T-helper 9 cell (primary cell): Measurements from ENCODE around the gene EGFL8.
"Not testable (repeated sequence)": the region's sequence is repeated elsewhere in the genome, so short reads cannot be mapped to it uniquely, and the experiment has no call there.

ENCODE experiments used
- DNase-seq: peaks from one replicate; pipeline ENCODE4 v3.0.0-alpha.2; 2020

Gene EGFL8

DNA sequence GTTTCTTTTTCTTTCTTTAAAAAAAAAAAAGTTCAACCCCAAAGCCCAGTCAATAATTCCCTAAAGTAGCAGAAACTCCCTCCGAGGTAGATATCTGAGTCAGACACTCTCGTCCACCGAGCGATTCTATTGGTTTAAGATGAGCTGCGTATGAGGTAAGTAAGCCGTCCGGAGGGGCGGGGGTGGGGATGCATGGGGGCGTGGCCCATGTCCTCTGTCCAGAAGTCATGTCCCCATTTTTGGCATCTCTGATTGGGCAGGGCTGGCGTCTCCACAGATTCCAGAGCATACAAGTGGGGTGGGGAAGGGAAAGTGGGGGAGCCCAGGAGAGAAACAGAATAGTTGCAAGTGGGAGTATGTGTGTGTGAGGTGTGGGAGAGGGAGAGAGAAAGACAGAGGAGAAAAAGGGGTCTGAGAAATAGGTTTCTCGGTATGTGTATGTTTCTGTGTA lies 21.3 kb downstream of the EGFL8 start:
- DNase-seq = peak; percentile 44

DNA sequence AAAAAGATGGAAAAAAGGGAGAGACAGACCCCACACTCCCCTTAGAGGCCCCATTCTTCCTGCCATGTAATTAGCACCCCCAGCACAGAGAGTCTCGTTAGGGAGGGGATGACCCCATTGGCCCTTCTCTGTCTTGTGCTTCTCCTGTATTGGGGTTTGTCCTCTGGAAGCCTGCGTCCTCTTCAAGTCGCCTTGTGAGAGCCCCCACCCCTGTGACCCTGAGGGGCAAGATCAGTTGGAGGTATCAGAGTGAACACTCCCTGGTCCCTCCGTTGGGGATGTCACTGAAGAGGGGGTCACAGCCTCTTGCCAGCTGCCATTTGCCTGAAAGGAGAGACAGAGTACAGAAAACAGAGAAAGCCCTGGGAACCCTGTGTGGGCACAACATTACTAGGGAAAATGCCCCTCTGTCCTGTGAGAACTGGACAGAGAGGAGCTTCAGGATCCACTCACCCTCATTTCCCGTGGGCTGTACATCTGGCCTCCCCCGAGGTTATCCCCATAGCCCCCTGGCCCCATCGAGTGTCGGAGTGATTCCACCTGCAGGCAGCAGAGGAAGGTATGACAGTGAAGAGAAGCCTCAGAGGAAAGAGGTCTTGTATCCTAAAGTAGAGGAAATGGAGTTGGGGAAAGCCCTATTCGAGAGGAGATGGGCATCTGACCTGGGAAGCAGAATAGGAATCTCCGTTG lies 21.9 kb downstream of the EGFL8 start:
- DNase-seq = not testable (repeated sequence)

DNA sequence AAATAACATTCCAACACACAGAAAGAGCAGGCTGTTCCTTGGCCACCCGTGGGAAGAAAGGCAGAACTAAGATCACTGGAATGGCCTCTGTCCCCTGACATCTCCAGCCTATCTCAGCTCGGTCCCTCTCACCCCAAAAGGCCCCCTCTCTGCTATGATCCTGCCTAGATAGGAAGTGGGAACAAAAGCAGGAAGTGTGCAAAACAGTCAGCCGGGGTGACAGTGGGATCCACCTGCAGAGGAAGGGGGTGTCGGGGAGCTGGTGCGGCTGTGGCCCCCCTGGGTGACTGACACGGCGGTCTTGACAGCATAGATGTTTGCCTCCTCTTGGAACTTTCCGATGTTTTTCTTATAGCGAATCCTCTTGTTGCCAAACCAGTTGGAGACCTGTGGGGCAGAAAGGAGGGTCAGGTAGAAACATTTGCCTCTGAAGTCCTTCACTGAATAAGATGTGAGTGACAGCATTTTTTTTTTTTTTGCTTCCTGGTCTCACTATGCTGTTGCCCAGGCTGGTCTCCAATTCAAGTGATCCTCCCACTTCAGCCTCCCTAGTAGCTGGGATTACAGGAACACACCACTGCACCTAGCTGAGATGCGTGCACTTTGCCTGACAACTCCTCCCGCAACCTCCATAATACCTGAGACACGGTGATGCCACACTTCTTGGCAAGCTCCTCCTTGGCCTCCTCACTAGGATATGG lies 22.8 kb downstream of the EGFL8 start:
- DNase-seq = no peak

DNA sequence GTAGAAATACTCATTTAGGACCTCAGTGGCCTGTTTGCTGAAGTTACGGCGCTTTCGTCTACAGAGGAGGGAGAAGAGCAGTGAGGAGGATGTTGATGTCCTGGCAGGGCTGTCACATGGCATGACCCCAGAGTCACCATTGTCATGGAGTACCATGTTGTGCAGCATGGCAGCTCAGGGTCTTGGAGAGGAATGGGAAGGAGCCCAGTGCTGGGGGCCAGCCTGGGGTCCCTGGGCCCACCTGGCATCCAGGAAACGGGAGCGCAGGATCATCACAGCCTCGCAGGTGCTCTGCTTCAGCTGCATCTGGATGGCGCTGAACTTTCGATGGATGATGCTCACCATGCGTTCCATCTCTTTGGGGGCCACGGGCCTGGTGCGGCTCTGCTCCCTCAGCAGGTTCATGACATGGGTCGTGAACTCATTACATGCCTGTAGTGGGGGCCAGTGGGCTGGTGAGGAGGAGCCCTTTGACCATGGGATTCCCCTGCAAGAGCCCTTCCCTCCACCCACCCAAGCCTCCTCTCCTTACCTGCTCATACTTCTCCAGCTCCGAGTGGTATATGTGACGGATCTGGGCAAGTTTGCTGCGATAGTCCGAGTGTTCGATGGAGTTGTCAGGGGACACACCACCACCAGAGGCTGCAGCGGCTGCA lies 23.5 kb downstream of the EGFL8 start:
- not testable (repeated sequence) for DNase-seq

DNA sequence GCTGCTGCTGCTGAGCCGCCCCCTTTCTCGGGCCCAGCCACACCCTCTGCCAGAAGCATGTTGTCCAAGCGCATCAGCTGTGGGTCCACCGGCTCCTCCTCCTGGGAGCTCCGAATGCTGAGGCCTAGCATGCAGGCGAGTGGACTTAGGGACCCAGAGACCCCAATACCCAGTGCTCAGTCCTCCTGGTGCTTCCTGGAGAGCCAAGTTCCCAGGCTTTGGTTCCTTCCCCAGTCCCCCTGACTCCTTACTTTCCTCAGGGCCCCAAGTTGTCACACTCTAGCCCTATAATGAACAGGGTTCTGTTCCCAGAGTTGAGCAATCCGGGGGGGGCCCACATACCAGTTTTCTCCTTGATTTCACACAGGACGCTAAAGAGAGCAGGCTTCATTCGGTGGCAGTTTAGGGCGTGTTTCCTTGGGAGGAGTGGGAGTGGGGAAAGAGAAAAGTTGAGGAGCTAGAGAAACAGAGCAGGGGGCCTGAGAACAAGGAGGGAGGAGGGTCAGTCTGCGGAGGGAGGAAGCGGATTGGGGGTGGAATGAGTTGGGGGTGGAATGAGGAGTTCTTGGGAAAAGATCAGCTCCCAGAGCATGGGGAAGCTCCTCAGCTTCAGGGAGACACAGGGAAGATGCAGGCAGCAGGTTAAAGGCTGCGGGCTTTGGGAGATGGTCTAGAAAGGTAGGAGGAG lies 24.1 kb downstream of the EGFL8 start:
- no peak for DNase-seq

DNA sequence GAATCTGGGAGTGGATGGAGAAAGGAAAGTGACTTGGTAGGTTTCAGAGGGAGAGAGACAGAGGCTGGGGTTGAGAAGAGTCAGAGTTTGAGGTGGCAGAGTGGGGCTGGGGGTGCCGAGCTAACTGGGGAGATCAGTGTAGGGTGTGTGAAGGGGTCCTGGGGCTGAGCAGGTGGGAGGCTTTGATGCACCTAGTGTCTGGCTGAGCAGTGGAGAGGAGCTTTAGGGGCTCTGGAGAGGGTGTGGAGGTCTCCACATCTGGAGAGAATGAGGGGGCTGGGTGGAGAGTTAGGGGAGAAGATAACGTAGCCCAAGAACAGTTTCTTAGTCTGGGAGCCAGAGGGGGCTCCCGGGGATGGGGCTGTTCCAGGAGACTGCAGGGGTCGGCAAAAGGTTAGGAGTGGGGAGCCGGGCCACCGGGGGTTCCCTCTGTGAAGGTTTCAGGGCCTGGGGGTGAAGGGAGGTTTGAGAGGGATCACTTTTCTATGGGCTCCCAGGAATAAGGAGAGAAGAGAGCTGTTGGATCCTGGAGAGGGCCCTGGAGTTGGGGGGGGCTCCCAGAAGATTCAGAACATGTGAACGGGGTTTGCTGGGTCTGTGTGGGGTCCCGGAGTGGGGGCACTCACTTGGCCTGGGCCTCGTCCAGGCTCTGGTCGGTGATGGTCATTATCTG lies 24.8 kb downstream of the EGFL8 start:
- no peak for DNase-seq

DNA sequence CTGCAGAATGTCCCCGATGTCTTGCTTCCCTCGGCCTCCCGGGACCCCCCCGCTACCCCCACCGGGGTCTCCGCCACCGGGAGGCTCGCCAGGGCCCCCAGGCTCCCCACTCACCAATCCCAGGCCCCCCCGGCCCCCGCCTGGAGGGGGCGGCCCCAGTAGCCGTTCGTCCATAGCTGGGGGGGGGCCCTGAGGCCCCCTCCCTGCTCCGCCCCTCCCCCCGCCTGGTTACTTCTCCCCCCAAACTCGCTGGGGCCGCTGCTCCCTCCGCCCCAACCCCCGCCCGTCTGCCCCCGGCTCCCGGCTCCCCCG lies 25.3 kb downstream of the EGFL8 start:
- DNase-seq = no peak

DNA sequence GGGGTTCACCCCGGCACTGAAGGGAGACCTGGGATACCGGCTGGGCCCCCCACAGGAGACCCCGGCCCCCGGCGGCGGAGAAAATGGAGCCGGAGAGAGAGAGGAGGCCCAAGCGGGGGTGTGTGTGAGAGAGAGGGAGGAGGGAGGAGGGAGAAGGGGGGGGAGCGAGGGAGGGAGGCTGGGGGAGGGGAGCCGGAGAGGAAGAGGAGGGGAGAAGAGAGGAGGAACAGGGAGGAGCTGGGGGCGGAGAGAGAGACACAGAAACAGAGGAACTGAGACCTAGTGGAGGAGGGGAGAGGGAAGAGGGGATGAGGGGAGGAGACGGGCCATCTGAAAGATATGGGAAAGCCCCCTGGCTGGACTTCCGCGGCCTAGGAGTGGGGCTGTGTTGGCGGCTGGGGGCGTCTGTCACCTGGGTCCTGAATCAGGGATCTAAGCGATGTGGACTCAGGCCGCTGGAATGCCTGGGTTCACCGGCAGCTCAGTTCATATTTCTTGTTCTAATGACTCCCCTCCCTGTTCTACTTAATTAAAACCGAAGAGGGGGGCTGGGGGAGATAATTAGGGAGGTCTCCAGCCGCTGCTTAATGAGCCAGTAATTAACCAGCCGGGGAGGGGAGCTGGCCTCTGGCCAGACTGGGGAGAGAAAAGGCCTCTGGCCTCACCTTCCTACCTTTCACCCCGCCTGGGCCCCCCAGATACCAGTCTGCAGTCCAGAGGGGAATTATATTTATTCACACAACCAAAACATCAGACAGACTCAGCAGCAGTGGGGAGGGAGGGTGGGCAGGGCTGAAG lies 25.9 kb downstream of the EGFL8 start, which contains the start of gene PBX2:
Gene PBX2, minus strand, starts transcription at position 149 of the 798 bp plus-strand sequence. CDS start 287 bp downstream, outside the sequence.
- peak; percentile 64 for DNase-seq

DNA sequence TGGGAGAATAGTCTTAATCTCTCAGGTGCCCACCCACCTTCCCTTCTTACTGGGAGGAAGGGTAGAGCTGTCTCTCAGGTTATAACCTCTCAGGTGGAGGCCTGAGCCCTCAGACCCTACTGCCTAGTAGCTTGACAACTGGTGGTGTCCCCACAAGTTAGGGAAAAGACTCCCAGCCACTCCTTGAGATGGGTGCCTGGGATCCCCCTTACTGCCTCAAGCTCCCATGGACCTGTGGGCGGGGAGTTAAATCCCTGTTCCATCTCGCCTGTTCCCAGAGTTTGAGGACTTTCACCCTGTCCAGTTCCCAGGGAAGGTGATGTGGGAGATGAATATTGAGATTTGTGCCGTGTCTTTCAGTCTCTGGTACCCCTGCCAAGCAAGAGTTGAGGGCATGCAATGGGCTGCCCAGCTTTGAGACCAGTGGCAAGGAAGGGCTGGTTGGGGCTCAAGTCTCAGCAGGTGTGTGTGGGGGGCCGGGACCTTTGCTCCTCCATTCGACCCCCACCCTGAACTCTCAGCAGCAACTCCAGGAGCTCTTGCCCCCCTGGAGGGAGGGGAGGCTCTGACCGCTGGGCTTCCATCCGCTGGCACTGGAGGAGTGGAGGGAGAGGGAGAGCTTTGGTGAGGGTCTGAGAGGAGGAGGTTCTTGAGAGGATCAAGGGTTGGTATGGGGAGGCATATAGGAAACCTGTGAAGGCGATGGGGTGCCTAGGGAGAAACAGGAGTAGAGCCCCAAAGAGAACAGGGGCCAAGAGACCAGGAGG lies 26.7 kb downstream of the EGFL8 start:
- no peak for DNase-seq

DNA sequence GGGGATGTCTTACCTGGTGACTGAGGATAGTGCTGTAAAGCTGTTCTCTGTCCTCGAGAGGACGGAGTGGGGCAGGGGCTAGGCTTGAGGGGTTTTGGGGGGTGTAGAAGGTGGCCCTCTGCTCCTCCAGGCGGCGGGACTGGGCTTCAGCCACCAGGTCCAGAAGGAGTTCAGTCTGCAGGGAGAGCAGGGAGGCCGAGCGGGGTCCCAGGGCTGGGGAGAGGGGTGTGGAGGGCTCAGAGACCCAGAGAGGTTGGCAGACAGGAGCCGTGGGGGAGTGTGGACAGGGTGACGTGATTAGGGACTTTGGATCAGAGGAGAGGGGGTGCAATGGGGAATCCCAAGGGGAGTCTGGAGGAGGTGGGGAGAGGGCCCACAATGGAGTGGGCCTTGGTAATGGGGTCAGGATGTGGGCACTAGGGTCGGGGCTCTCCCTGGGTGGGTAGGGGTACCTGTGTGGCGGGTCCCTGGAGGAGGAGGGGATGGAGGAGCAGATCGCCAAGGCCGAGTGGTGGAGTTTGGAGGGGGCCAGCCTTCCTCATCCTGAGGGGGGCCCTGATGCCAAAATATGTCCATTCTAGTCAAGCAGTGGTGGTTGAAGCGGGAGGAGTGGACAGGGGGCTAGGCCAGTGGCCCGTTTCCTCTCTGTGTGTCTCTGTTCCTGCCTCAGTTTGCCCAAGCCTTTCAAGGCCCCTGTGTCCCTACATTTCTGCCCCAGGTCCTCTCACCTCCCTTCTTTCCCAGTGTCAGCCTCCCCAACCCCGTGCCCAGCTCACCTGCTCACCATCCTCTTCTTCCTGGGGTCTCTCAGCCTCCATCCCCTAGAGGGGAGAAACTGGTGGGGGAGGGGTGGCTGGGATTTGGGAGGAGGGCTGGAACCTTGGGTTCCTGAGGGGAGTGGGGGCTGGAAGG lies 27.6 kb downstream of the EGFL8 start:
- DNase-seq = no peak

DNA sequence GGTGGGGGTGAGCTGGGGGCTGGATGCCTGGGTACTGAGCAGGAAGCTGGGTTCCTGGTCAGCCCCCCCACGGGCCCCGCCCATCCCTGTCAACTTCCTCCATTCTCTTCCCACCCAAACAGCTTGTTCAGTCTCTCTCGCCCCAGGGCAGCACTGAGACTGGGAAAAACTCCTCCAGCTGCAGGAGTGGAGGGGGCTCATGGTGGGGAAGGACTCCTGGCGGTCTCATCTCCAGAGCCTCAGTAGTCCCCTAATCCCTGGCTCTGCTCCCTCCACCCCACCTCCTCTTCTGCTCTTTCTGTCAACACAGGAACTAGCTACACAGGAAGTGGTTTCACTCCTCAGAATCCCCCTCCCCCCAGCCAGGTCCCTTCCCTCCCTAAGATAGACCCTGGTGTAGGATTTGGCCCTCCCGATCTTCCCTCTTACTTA lies 28.2 kb downstream of the EGFL8 start, which contains the start of gene GPSM3:
Gene GPSM3, minus strand, starts transcription at position 36 of the 432 bp plus-strand sequence. CDS start 130 bp downstream, outside the sequence.
- peak; percentile 34 for DNase-seq

DNA sequence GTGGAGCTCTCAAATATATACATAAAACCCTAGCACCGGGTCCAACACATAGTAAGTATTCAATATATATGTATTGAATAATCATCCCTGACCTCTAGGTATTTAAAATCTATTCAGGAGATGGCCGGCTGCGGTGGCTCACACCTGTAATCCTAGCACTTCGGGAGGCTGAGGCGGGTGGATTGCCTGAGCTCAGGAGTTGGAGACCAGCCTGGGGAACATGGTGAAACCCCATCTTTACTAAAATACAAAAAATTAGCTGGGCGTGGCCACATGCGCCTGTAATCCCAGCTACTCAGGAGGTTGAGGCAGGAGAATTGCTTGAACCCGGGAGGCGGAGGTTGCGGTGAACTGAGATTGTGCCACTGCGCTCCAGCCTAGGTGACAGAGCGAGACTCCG lies 28.7 kb downstream of the EGFL8 start:
- not testable (repeated sequence) for DNase-seq

DNA sequence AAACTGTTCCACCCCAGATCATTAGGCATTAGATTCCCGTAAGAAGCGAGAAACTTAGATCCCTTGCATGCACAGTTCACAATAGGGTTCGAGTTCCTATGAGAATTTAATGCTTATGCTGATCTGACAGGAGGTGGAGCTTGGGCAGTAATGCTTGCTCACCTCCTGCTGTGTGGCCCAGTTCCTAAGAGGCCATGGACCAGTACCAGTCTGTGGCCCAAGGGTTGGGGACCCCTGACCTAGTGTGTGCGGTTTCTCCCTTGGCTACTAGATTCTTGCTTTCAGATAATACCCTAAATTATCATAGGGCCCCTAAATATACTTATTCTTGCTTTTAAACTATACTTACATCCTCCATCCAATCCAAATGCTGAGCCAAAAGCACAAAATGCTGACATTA lies 30.0 kb downstream of the EGFL8 start:
- DNase-seq = no peak

DNA sequence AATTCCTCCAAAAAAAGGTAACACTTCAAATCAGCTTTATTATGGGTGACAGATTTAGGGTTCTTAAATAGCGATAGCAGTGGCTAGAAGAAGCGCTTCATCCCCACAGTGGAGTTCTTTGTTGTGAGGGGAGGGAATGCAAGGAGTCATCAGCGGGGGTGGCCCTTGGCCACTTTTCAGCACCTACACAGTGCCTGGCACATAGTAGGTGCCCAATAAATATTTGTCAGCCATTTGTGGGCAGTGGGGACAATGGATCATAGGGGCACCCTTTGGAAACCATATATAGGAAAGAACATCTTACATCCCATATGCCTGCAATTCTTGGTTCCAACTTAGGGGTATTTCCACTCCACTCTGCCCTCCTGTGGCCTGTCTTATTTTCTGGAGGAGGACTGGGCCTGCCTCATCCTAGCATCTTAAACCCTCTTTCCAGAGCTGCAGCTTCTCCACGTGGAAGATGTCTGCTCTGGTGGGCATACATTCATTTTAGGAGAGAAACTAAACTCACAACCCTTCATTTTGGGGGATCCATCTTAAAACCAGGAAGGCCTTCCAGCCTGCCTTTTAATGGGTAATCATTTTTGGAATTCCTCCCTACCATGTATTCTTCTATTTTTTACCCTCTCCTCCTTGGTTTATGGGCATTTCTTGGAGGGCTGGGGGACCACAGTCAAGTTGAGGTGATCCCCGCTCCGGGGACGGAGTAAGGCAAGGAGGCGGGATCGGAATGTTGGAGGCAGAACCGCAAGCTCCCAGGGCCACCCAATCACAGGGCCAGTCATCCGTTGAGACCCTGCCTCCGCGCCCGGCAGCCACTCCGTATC lies 30.6 kb downstream of the EGFL8 start:
- no peak for DNase-seq

DNA sequence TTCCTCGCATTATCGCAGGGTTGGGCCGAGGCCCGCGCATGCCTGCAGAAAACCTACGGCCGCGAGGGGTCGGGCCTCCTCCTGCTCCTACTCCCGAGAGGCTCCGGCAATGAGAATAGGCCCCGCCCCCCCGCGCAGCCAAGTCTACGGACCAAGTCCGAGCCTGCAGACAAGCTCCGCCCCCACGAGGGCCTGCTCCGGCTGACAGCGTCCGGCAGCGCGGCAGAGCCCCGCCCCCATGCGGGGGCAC lies 31.2 kb downstream of the EGFL8 start:
- peak; percentile 98 for DNase-seq

DNA sequence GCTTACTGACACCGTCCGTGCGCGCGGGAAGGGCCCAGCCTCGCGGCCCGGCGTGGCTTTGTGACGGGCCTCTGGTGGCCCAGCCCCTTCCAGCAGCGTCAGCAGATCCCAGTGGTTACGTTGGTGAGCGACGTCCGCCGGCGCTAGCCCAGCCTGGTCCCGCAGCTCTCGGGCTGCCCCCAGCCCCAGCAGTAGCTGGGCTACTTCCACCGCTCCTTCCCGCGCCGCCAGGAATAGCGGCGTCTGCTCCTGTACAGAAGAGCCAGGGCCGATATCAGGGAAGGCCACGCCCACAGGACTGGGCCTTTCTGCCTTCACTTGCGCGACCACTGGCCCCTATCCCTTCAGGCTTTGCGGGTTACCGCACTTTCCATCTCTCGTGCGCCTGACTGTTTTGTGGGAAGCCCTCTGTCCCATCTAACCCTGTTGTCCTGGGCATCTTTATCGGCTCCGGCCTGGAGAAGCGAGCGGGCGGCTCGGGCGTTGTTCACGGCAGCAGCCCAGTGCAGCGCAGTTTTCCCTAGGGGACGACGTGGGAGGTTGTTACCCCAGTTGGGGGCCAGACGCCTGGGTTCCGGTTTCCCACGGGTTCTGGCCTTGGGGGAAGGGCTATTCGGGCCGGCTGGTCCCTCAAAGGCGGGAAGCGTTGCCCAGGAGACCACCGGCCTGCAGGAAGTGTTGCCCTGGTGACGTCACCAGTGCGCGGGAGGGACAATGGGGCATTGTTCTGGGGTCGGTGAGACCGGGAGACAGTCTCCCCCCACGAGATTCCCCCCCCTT lies 31.7 kb downstream of the EGFL8 start:
- peak; percentile 48 for DNase-seq

DNA sequence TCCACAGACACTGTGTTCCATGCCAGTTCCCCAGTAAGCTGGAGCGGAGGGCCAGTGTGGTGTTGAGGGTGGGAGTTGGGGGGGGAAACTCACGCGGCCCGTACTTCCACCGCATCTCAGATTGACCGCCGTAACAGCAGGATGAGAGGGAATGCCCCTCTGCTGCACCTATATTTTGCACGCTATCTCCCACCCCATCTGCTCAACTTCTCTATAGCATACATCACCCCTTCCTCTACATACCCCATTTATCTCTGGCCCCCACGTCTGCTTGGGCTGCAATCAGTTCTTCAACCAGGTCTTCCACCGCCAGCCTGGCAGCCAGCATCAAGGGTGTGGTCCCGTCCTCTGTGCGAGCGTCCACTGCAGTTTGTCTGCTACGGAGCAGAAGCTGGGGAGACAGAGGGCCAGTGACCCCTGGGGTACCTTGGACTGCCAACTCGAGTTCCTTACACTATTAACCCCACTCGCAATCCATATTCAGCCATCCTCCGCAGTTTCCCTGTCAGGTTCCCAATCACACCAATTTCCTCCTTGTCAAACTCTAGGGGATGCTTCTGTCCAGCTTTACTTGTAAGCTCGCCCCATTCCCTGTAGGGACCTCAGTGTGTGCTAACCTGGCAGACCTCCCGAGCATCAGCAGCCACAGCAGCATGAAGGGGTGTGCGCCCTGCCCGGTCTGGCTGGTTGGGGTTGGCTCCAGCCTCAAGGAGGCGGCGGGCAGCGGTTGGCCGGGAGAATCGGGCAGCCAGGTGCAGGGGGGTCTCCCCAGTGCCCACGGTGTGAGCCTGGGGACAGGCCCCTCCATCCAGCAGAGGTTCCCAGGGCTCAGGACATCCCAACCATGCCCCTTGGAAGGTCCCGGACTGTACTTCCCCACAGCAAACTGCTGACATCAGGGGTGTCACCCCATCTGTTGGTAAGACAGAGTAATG lies 32.6 kb downstream of the EGFL8 start:
- no peak for DNase-seq
